Measurements from ENCODE around the gene ABR. TPM values are rescaled to one million over a fixed set of nuclear protein-coding genes. Genes with fewer than 3 reads are reported as not detected.

The ABR gene
- total and polyA plus RNA-seq, 2 of the 8 experiments (the other 6 are each of a cell fraction or from before 2014, with no cell fraction given) = 44.8 to 47.2 TPM

DNA sequence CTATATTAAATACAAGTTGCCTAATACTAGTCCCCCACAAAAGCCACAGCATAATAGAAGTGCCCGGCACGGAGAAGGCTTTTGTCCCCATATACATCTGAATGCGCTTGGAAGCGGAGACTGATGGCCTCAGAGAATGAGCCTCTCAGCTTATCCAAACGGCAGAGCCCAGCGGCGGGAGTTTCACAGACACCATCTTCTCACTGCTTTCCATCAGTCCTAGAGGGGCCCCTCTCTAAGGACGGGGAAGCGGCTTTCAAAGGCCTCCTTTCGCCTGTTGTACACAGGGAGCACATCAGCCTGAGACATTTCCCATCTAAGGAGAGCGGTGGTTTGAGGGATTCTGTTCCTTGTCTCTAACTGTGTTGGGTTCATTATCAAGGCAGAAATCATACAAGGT, 217.1 kb downstream of the ABR start (continued):
- TF ChIP-seq, protein P1, sequence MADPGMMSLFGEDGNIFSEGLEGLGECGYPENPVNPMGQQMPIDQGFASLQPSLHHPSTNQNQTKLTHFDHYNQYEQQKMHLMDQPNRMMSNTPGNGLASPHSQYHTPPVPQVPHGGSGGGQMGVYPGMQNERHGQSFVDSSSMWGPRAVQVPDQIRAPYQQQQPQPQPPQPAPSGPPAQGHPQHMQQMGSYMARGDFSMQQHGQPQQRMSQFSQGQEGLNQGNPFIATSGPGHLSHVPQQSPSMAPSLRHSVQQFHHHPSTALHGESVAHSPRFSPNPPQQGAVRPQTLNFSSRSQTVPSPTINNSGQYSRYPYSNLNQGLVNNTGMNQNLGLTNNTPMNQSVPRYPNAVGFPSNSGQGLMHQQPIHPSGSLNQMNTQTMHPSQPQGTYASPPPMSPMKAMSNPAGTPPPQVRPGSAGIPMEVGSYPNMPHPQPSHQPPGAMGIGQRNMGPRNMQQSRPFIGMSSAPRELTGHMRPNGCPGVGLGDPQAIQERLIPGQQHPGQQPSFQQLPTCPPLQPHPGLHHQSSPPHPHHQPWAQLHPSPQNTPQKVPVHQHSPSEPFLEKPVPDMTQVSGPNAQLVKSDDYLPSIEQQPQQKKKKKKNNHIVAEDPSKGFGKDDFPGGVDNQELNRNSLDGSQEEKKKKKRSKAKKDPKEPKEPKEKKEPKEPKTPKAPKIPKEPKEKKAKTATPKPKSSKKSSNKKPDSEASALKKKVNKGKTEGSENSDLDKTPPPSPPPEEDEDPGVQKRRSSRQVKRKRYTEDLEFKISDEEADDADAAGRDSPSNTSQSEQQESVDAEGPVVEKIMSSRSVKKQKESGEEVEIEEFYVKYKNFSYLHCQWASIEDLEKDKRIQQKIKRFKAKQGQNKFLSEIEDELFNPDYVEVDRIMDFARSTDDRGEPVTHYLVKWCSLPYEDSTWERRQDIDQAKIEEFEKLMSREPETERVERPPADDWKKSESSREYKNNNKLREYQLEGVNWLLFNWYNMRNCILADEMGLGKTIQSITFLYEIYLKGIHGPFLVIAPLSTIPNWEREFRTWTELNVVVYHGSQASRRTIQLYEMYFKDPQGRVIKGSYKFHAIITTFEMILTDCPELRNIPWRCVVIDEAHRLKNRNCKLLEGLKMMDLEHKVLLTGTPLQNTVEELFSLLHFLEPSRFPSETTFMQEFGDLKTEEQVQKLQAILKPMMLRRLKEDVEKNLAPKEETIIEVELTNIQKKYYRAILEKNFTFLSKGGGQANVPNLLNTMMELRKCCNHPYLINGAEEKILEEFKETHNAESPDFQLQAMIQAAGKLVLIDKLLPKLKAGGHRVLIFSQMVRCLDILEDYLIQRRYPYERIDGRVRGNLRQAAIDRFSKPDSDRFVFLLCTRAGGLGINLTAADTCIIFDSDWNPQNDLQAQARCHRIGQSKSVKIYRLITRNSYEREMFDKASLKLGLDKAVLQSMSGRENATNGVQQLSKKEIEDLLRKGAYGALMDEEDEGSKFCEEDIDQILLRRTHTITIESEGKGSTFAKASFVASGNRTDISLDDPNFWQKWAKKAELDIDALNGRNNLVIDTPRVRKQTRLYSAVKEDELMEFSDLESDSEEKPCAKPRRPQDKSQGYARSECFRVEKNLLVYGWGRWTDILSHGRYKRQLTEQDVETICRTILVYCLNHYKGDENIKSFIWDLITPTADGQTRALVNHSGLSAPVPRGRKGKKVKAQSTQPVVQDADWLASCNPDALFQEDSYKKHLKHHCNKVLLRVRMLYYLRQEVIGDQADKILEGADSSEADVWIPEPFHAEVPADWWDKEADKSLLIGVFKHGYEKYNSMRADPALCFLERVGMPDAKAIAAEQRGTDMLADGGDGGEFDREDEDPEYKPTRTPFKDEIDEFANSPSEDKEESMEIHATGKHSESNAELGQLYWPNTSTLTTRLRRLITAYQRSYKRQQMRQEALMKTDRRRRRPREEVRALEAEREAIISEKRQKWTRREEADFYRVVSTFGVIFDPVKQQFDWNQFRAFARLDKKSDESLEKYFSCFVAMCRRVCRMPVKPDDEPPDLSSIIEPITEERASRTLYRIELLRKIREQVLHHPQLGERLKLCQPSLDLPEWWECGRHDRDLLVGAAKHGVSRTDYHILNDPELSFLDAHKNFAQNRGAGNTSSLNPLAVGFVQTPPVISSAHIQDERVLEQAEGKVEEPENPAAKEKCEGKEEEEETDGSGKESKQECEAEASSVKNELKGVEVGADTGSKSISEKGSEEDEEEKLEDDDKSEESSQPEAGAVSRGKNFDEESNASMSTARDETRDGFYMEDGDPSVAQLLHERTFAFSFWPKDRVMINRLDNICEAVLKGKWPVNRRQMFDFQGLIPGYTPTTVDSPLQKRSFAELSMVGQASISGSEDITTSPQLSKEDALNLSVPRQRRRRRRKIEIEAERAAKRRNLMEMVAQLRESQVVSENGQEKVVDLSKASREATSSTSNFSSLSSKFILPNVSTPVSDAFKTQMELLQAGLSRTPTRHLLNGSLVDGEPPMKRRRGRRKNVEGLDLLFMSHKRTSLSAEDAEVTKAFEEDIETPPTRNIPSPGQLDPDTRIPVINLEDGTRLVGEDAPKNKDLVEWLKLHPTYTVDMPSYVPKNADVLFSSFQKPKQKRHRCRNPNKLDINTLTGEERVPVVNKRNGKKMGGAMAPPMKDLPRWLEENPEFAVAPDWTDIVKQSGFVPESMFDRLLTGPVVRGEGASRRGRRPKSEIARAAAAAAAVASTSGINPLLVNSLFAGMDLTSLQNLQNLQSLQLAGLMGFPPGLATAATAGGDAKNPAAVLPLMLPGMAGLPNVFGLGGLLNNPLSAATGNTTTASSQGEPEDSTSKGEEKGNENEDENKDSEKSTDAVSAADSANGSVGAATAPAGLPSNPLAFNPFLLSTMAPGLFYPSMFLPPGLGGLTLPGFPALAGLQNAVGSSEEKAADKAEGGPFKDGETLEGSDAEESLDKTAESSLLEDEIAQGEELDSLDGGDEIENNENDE (IDR thresholded peaks at IDR 0.05; ENCODE audit: insufficient replicate concordance, low read length) = no peak
- TF ChIP-seq RAD21 (IDR thresholded peaks at IDR 0.05 in 1 of 2, conservative IDR thresholded peaks at IDR 0.05 in 1 of 2; ENCODE audit: low read depth in 2 of 2, low read length in 2 of 2) (no peak; a peak in 1 of 4 replicates), CBX8 (IDR thresholded peaks at IDR 0.05; ENCODE audit: borderline replicate concordance, low read depth, low read length) (no peak), EP300 (IDR thresholded peaks at IDR 0.05; ENCODE audit: borderline replicate concordance in 1 of 2, low read depth in 2 of 2, low read length in 2 of 2) (no peak), GABPA (IDR thresholded peaks at IDR 0.05; ENCODE audit: borderline replicate concordance, insufficient read depth, low read length) (no peak; the same call in 1 of the 2 replicates), YY1 (IDR thresholded peaks at IDR 0.05; ENCODE audit: low read depth, low read length) (peak; percentile 54; the same call in 1 of the 2 replicates), RNF2 (IDR thresholded peaks at IDR 0.05; ENCODE audit: borderline replicate concordance, low read depth, low read length, missing control alignments, poor library complexity, severe bottlenecking) (no peak), SIX5 (IDR thresholded peaks at IDR 0.05; ENCODE audit: low read depth, low read length) (no peak), SIRT6 (IDR thresholded peaks at IDR 0.05; ENCODE audit: low read length) (no peak), NRF1 (IDR thresholded peaks at IDR 0.05; ENCODE audit: low read depth, low read length) (no peak), RFX5 (IDR thresholded peaks at IDR 0.05; ENCODE audit: borderline replicate concordance, low read depth, low read length) (no peak)
